Endodermal cell (in vitro differentiated cells): ENCODE measurements around the gene P2RY8. TPM values are rescaled to one million over a fixed set of nuclear protein-coding genes. Genes with fewer than 3 reads are reported as not detected.
"Not testable (repeated sequence)": the region's sequence is repeated elsewhere in the genome, so short reads cannot be mapped to it uniquely, and the experiment has no call there.

Experiments
- DNase-seq: peaks from one replicate; pipeline ENCODE4 v3.0.0-alpha.2; 2017
- H3K27ac ChIP-seq: 2 replicates; pipeline ENCODE4 v1.5.1; 2013; ENCODE audit warnings: mild to moderate bottlenecking, low read depth, low read length, moderate library complexity
- H3K27me3 ChIP-seq: 2 replicates; pipeline ENCODE4 v1.6.1; 2013; ENCODE audit warnings: mild to moderate bottlenecking, low read length, moderate library complexity; ENCODE audit not compliant: insufficient read depth, control insufficient read depth, poor library complexity, severe bottlenecking
- H3K36me3 ChIP-seq: 2 replicates; pipeline ENCODE4 v1.7.0; 2013; ENCODE audit warnings: mild to moderate bottlenecking, low read length, moderate library complexity; ENCODE audit not compliant: control insufficient read depth, insufficient read depth
- H3K4me1 ChIP-seq: one replicate; pipeline ENCODE4 v1.7.0; 2013; ENCODE audit warnings: low read length; ENCODE audit not compliant: control insufficient read depth, insufficient read depth
- H3K4me3 ChIP-seq: 2 replicates; pipeline ENCODE4 v1.5.1; 2013; ENCODE audit warnings: mild to moderate bottlenecking, low read length, moderate library complexity
- H3K9ac ChIP-seq: 2 replicates; pipeline ENCODE4 v1.6.1; 2013; ENCODE audit warnings: mild to moderate bottlenecking, low read length, moderate library complexity; ENCODE audit not compliant: poor library complexity, severe bottlenecking; ENCODE audit errors: extremely low read depth
- H3K9me3 ChIP-seq: 2 replicates; pipeline ENCODE4 v1.6.1; 2013; ENCODE audit warnings: mild to moderate bottlenecking, low read length, moderate library complexity; ENCODE audit not compliant: control insufficient read depth
- H3K27ac Mint-ChIP-seq: 2 replicates; pipeline ENCODE4 v1.8.0; 2020; ENCODE audit warnings: mixed read lengths
- H3K27me3 Mint-ChIP-seq: 2 replicates; pipeline ENCODE4 v1.8.0; 2021; ENCODE audit warnings: mild to moderate bottlenecking, mixed read lengths; ENCODE audit not compliant: insufficient read depth
- H3K36me3 Mint-ChIP-seq: 2 replicates; pipeline ENCODE4 v1.8.0; 2020; ENCODE audit warnings: low read depth, mixed read lengths
- H3K4me1 Mint-ChIP-seq: 2 replicates; pipeline ENCODE4 v1.8.0; 2020; ENCODE audit warnings: mixed read lengths
- H3K4me3 Mint-ChIP-seq: 2 replicates; pipeline ENCODE4 v1.8.0; 2020; ENCODE audit warnings: mild to moderate bottlenecking, moderate library complexity, mixed read lengths
- H3K9me3 Mint-ChIP-seq: 2 replicates; pipeline ENCODE4 v1.8.0; 2020; ENCODE audit warnings: mild to moderate bottlenecking, mixed read lengths
- WGBS, 2 experiments: methylation state at CpG; one replicate each; pipeline versions ENCODE4 v1.1.5 to v1.1.7; 2013; ENCODE audit warnings: missing lambda C conversion rate in 2 of 2, mixed read lengths in 1 of 2; ENCODE audit not compliant: insufficient coverage in 1 of 2, insufficient read length in 1 of 2; 5-methylcytosine and 5-hydroxymethylcytosine counted together
- total RNA-seq, 2 donors: library from RNA; stranded (reverse); fragmentation: NEBNext Ultra II Directional in 1 of 2; extraction: Animal tissue kit (Norgen Biotek cat#: 25700) in 1 of 2; gene quantifications; 2 replicates in 1 of 2; 3 replicates in 1 of 2; pipeline ENCODE4 v1.2.1, GENCODE V29; 2021
- TF ChIP-seq, protein P1 (sequence below): fragments of 200-600 bp; sonication (generic); conservative IDR thresholded peaks from 2 replicates; pipeline ENCODE4 v1.5.0; 2021; ENCODE audit warnings: antibody characterized with exemption, mild to moderate bottlenecking

The P2RY8 gene
- total RNA-seq, 2 donors from 2014 or later, result not detected

DNA sequence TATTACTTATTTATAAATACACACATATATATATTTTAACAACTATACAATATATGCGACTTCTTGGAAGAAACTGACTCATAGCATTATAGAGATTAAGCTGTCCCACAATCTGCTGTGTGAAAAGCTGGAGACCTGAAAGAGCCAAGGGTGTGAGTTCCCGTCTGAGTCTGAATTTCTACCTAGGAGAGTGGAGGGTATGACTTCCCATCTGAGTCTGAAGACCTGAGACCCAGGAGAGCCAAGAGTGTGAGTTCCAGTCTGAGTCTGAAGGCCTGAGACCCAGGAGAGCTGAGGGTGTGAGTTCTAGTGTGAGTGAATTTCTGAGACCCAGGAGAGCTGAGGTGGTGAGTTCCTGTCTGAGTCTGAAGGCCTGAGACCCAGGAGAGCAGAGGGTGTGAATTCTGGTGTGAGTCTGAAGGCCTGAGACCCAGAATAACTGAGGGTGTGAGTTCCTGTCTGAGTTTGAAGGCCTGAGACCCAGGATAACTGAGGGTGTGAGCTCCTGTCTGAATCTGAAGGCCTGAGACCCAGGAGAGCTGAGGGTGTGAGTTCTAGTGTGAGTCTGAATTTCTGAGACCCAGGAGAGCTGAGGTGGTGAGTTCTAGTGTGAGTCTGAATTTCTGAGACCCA is 8.9 kb upstream of the P2RY8 start:
- H3K27me3 Mint-ChIP-seq, result no peaks in the 10 kb centered on the region
- no peak for DNase-seq
- no peak overlapping the region for H3K4me3 ChIP-seq
- no peak overlapping the region for H3K9ac ChIP-seq
- H3K4me3 Mint-ChIP-seq, result no peak overlapping the region
- H3K9me3 Mint-ChIP-seq, result peaks cover 7% of the 10 kb centered on the region
- no peak overlapping the region for H3K27ac ChIP-seq
- no peaks in the 10 kb centered on the region for H3K4me1 Mint-ChIP-seq
- H3K36me3 Mint-ChIP-seq, result no peaks in the 10 kb centered on the region
- 90 to 100% methylated on average over 1 to 2 of the region's 2 CpGs for WGBS, 2 experiments
- H3K27ac Mint-ChIP-seq, result no peak overlapping the region
- TF ChIP-seq, protein P1, sequence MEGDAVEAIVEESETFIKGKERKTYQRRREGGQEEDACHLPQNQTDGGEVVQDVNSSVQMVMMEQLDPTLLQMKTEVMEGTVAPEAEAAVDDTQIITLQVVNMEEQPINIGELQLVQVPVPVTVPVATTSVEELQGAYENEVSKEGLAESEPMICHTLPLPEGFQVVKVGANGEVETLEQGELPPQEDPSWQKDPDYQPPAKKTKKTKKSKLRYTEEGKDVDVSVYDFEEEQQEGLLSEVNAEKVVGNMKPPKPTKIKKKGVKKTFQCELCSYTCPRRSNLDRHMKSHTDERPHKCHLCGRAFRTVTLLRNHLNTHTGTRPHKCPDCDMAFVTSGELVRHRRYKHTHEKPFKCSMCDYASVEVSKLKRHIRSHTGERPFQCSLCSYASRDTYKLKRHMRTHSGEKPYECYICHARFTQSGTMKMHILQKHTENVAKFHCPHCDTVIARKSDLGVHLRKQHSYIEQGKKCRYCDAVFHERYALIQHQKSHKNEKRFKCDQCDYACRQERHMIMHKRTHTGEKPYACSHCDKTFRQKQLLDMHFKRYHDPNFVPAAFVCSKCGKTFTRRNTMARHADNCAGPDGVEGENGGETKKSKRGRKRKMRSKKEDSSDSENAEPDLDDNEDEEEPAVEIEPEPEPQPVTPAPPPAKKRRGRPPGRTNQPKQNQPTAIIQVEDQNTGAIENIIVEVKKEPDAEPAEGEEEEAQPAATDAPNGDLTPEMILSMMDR, result no peak
- H3K4me1 ChIP-seq, result no peaks in the 10 kb centered on the region
- no peaks in the 10 kb centered on the region for H3K9me3 ChIP-seq
- no peaks in the 10 kb centered on the region for H3K36me3 ChIP-seq
- H3K27me3 ChIP-seq, result no peaks in the 10 kb centered on the region

DNA sequence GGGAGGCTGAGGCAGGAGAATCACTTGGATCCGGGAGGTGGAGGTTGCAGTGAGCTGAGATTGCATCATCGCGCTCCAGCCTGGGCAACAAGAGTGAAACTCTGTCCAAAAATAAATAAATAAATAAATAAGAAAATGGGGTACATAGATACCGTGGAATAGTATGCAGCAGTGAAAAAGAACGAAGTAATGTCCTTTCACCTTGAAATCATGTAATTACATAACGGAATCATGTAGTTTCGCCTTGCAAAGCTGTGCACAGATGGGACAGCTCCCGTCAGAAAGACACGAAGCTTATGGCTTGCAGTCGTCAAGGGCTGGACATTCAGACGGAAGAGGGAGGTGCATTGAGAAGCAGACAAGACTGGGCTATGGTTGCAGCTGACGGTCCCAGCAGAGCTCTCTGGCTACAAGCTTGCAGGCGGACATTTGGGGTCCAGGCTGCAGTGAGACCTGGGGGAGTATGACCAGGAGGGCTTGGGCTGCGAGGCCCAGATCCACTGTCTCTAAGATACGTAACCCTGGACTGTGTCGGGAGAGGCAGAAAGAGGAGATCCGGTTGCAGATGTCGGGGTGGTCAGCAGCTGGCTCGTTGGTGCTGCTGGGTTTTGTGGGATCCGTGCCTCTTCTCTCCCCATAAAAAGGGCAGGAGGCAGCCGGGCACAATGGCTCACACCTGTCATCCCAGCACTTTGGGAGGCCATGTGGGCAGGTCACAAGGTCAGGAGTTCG is 6.2 kb upstream of the P2RY8 start:
- H3K4me3 Mint-ChIP-seq, result no peak overlapping the region
- no peak for DNase-seq
- no peak overlapping the region for H3K27ac Mint-ChIP-seq
- H3K4me1 ChIP-seq, result no peaks in the 10 kb centered on the region
- no peaks in the 10 kb centered on the region for H3K9me3 ChIP-seq
- no peaks in the 10 kb centered on the region for H3K36me3 Mint-ChIP-seq
- no peak overlapping the region for H3K9ac ChIP-seq
- no peak overlapping the region for H3K4me3 ChIP-seq
- H3K4me1 Mint-ChIP-seq, result no peaks in the 10 kb centered on the region
- H3K27me3 Mint-ChIP-seq, result no peaks in the 10 kb centered on the region
- no peaks in the 10 kb centered on the region for H3K27me3 ChIP-seq
- TF ChIP-seq, protein P1, result no peak
- H3K36me3 ChIP-seq, result no peaks in the 10 kb centered on the region
- no peak overlapping the region for H3K27ac ChIP-seq
- WGBS, 2 experiments, result 91 to 95% methylated on average over 17 to 20 of the region's 22 CpGs
- H3K9me3 Mint-ChIP-seq, result peaks cover 7% of the 10 kb centered on the region

DNA sequence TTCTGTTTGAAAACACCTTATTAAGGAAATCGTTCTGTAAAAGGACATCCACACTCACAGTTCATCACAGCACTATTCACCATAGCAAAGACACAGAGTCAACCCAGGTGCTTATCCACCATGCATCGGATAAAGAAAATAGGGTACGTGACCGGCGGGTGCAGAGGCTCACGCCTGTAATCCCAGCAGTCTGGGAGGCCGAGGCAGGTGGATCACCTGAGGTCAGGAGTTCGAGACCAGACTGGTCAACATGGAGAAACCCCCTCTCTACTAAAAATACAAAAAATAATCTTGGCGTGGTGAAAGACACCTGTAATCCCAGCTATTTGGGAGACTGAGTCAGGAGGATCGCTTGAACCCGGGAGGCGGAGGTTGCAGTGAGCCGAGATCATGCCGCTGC is 2.2 kb upstream of the P2RY8 start:
- not testable (repeated sequence) for H3K4me3 ChIP-seq, H3K9ac ChIP-seq, DNase-seq, H3K4me1 Mint-ChIP-seq, H3K27ac ChIP-seq, H3K36me3 Mint-ChIP-seq, H3K4me3 Mint-ChIP-seq, H3K27me3 Mint-ChIP-seq, H3K27me3 ChIP-seq, H3K9me3 Mint-ChIP-seq, H3K4me1 ChIP-seq, H3K36me3 ChIP-seq, H3K9me3 ChIP-seq, H3K27ac Mint-ChIP-seq
- WGBS, 2 experiments, result 90 to 92% methylated on average over 11 to 12 of the region's 14 CpGs

DNA sequence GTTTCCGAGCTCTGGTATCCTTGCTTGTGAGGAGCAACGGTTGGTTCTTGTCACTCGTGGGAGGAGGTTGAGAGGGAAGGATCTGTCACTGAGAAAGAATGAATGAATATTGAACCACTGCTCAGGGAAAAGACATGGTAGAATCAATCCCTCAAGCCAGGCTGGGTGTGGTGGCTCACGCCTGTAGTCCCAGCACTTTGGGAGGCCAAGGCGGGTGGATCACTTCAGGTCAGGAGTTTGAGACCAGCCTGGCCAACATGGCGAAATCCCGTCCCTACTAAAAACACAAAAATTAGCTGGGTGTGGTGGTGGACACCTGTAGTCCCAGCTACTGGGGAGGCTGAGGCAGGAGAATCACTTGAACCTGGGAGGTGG is 718 bp upstream of the P2RY8 start:
- not testable (repeated sequence) for H3K27me3 Mint-ChIP-seq, H3K36me3 Mint-ChIP-seq, H3K9ac ChIP-seq, H3K4me1 ChIP-seq, H3K4me3 Mint-ChIP-seq, DNase-seq, H3K36me3 ChIP-seq, H3K9me3 ChIP-seq, H3K4me1 Mint-ChIP-seq, H3K27ac Mint-ChIP-seq, H3K27me3 ChIP-seq, H3K27ac ChIP-seq, H3K9me3 Mint-ChIP-seq, H3K4me3 ChIP-seq
- WGBS, 2 experiments, result 95 to 100% methylated on average over 5 to 6 of the region's 7 CpGs
